WTC11 (cell line): ENCODE measurements around the gene SHC3. TPM values are rescaled to one million over a fixed set of nuclear protein-coding genes. Genes with fewer than 3 reads are reported as not detected.

Source experiments
- ATAC-seq: fragments of 200-7000 bp; cut with Tn5 transposase; 2 replicates; pipeline ENCODE4 v1.10.0; 2021; ENCODE audit warnings: mild to moderate bottlenecking, moderate library complexity
- CTCF ChIA-PET: fragments of 300-600 bp; sonication (Branson Sonifier 250); formaldehyde crosslinking; loops from one replicate; lab custom pipeline; 2021; ENCODE audit warnings: antibody characterized with exemption; lab: Charles Lee
- POLR2A ChIA-PET: fragments of 350-600 bp; sonication (Branson Sonifier 250); formaldehyde crosslinking; loops from one replicate; lab custom pipeline; 2021; ENCODE audit warnings: antibody characterized with exemption; lab: Charles Lee
- DNase-seq: peaks from one replicate; pipeline ENCODE4 v3.0.0; 2021; ENCODE audit warnings: low spot score
- H3K27ac Mint-ChIP-seq: 2 replicates; pipeline ENCODE4 v1.8.0; 2021; ENCODE audit warnings: mixed read lengths
- H3K27me3 Mint-ChIP-seq: 2 replicates; pipeline ENCODE4 v1.8.0; 2021; ENCODE audit warnings: low read depth, mild to moderate bottlenecking, moderate library complexity, mixed read lengths
- H3K36me3 Mint-ChIP-seq: 2 replicates; pipeline ENCODE4 v1.8.0; 2021; ENCODE audit warnings: mixed read lengths
- H3K4me1 Mint-ChIP-seq: 2 replicates; pipeline ENCODE4 v1.8.0; 2022; ENCODE audit warnings: mixed read lengths
- H3K4me3 Mint-ChIP-seq: 2 replicates; pipeline ENCODE4 v1.8.0; 2021; ENCODE audit warnings: mild to moderate bottlenecking, moderate library complexity, mixed read lengths
- H3K9me3 Mint-ChIP-seq: 2 replicates; pipeline ENCODE4 v1.8.0; 2021; ENCODE audit warnings: mixed read lengths
- CBFB ChIP-seq: sonication (generic); formaldehyde crosslinking; IDR thresholded peaks from 2 replicates; pipeline ENCODE4 v1.8.1; 2022; ENCODE audit warnings: mild to moderate bottlenecking, low read depth, missing genetic modification reagents
- CREB1 ChIP-seq: sonication (generic); formaldehyde crosslinking; IDR thresholded peaks from 2 replicates; pipeline ENCODE4 v1.8.0; 2023; ENCODE audit warnings: mild to moderate bottlenecking, missing genetic modification reagents
- CTCF ChIP-seq: fragments of 200-600 bp; IDR thresholded peaks from 2 replicates; pipeline ENCODE4 v1.8.0; 2022; ENCODE audit warnings: antibody characterized with exemption
- ELF4 ChIP-seq: sonication (generic); formaldehyde crosslinking; IDR thresholded peaks from 2 replicates; pipeline ENCODE4 v1.8.1; 2022; ENCODE audit warnings: low read depth, mild to moderate bottlenecking, moderate library complexity, missing genetic modification reagents
- ESRRA ChIP-seq: sonication (generic); formaldehyde crosslinking; IDR thresholded peaks from 2 replicates; pipeline ENCODE4 v1.8.1; 2022; ENCODE audit warnings: mild to moderate bottlenecking, missing genetic modification reagents, borderline replicate concordance
- FOXP4 ChIP-seq: sonication (generic); formaldehyde crosslinking; IDR thresholded peaks from 2 replicates; pipeline ENCODE4 v1.8.0; 2022; ENCODE audit warnings: mild to moderate bottlenecking, missing genetic modification reagents
- GTF2I ChIP-seq: fragments of 250-450 bp; sonication (Bioruptor Pico); conservative IDR thresholded peaks from 2 replicates; pipeline ENCODE4 v1.4.0; 2021; ENCODE audit warnings: mild to moderate bottlenecking
- JUN ChIP-seq: sonication (generic); formaldehyde crosslinking; IDR thresholded peaks from 2 replicates; pipeline ENCODE4 v1.8.0; 2023; ENCODE audit warnings: mild to moderate bottlenecking, missing genetic modification reagents
- MAX ChIP-seq: sonication (generic); formaldehyde crosslinking; IDR thresholded peaks from 2 replicates; pipeline ENCODE4 v1.8.0; 2022; ENCODE audit warnings: mild to moderate bottlenecking, missing genetic modification reagents
- MXD4 ChIP-seq: fragments of 250-450 bp; sonication (Bioruptor Pico); IDR thresholded peaks from 2 replicates; pipeline ENCODE4 v1.8.0; 2021; ENCODE audit warnings: mild to moderate bottlenecking, moderate library complexity, borderline replicate concordance
- NR3C1 ChIP-seq: sonication (generic); formaldehyde crosslinking; conservative IDR thresholded peaks from 2 replicates; pipeline ENCODE4 v1.8.1; 2023; ENCODE audit warnings: low read depth, mild to moderate bottlenecking, missing genetic modification reagents
- PRDM15 ChIP-seq: sonication (generic); formaldehyde crosslinking; IDR thresholded peaks from 2 replicates; pipeline ENCODE4 v1.8.0; 2022; ENCODE audit warnings: missing genetic modification reagents
- PRRX2 ChIP-seq: fragments of 250-450 bp; sonication (Bioruptor Pico); IDR thresholded peaks from 2 replicates; pipeline ENCODE4 v1.8.0; 2021; ENCODE audit warnings: mild to moderate bottlenecking
- RELA ChIP-seq: sonication (generic); formaldehyde crosslinking; IDR thresholded peaks from 2 replicates; pipeline ENCODE4 v1.8.1; 2022; ENCODE audit warnings: missing genetic modification reagents, mild to moderate bottlenecking, borderline replicate concordance
- ZNF232 ChIP-seq: sonication (generic); formaldehyde crosslinking; IDR thresholded peaks from 2 replicates; pipeline ENCODE4 v1.8.0; 2022; ENCODE audit warnings: mild to moderate bottlenecking, missing genetic modification reagents
- ZNF281 ChIP-seq: sonication (generic); formaldehyde crosslinking; IDR thresholded peaks from 2 replicates; pipeline ENCODE4 v1.8.0; 2023; ENCODE audit warnings: mild to moderate bottlenecking, missing genetic modification reagents
- ZNF423 ChIP-seq: fragments of 250-450 bp; sonication (Bioruptor Pico); IDR thresholded peaks from 2 replicates; pipeline ENCODE4 v2.1.2; 2022; ENCODE audit warnings: mild to moderate bottlenecking, moderate library complexity
- ZNF512 ChIP-seq: sonication (generic); formaldehyde crosslinking; IDR thresholded peaks from 2 replicates; pipeline ENCODE4 v1.8.1; 2022; ENCODE audit warnings: missing genetic modification reagents, borderline replicate concordance
- ZSCAN18 ChIP-seq: fragments of 250-450 bp; sonication (Bioruptor Pico); IDR thresholded peaks from 2 replicates; pipeline ENCODE4 v2.1.2; 2022; ENCODE audit warnings: mild to moderate bottlenecking, moderate library complexity
- total RNA-seq: library from RNA; stranded (reverse); gene quantifications from 3 replicates; pipeline ENCODE4 v1.2.3, GENCODE V29; 2021

SHC3 gene
- total RNA-seq, 1 experiment from 2014 or later = 4.9 TPM

- TF ChIP-seq ZSCAN18 = no peak
- no peak for TF ChIP-seq FOXP4 (CRISPR knock-in tag)
- no peak for TF ChIP-seq RELA (CRISPR knock-in tag)
- TF ChIP-seq ZNF423 (CRISPR knock-in tag) = no peak
- TF ChIP-seq ZNF232 (CRISPR knock-in tag) = no peak
- no peak for TF ChIP-seq GTF2I (CRISPR knock-in tag)
- no peak for TF ChIP-seq MXD4 (CRISPR knock-in tag)
- TF ChIP-seq ZNF281 (CRISPR knock-in tag) = no peak
- TF ChIP-seq PRDM15 (CRISPR knock-in tag) = no peak
- TF ChIP-seq JUN = no peak
- TF ChIP-seq PRRX2 = no peak
- no peak for TF ChIP-seq CTCF
- TF ChIP-seq ELF4 (CRISPR knock-in tag) = no peak
- no peak for TF ChIP-seq MAX
- no peak for TF ChIP-seq CREB1
- no peak for TF ChIP-seq CBFB (CRISPR knock-in tag)
- no peak for TF ChIP-seq ESRRA
- no peak for TF ChIP-seq ZNF512
- TF ChIP-seq NR3C1 (CRISPR knock-in tag) = no peak
- TF ChIP-seq, all 79 proteins: peak for 0
- ChIA-PET POLR2A (no interaction called here), CTCF (interaction anchor here (1.4 kb wide), 1 partner anchor 107 kb away, joined by 7 read pairs; no protein-coding TSS in a partner anchor)
- no peak overlapping the region for H3K4me3 Mint-ChIP-seq
- no peaks in the 10 kb centered on the region for H3K9me3 Mint-ChIP-seq
- H3K4me1 Mint-ChIP-seq = peaks cover 29% of the 10 kb centered on the region
- peaks cover 16% of the 10 kb centered on the region for H3K27me3 Mint-ChIP-seq
- 0 out of 2 replicates have a peak, but pooled peaks cover 2% of the 10 kb centered on the region for H3K36me3 Mint-ChIP-seq
- no peak for DNase-seq
- no peak overlapping the region for H3K27ac Mint-ChIP-seq
- ATAC-seq = no peak
These were observed 6.2 kb downstream of the SHC3 start for GRCh38 chr9:89172398-89172797.
